Panc1 (cell line): Measurements from ENCODE around the gene ZHX3. TPM values are rescaled to one million over a fixed set of nuclear protein-coding genes. Genes with fewer than 3 reads are reported as not detected.

Source experiments
- ATAC-seq: fragments of 200-7000 bp; cut with Tn5 transposase; 2 replicates; pipeline ENCODE4 v1.9.1; 2020; ENCODE audit warnings: mild to moderate bottlenecking, moderate library complexity
- BruUV-seq: library from RNA; stranded (reverse); fragments of 400-500 nt; replicated peaks from 2 replicates; lab custom pipeline; 2021; lab: Mats Ljungman, UMichigan
- CTCF ChIA-PET: fragments of 300-600 bp; sonication (Branson Sonifier 250); formaldehyde crosslinking; loops from one replicate; lab custom pipeline; 2022; ENCODE audit warnings: antibody characterized with exemption; lab: Charles Lee
- POLR2A ChIA-PET: fragments of 300-600 bp; sonication (Branson Sonifier 250); formaldehyde crosslinking; loops from one replicate; lab custom pipeline; 2022; ENCODE audit warnings: antibody characterized with exemption; lab: Charles Lee
- DNase-seq: peaks from one replicate; pipeline ENCODE4 v3.0.0-alpha.2; 2010; ENCODE audit warnings: low read depth, low spot score
- H3K27ac ChIP-seq: 2 replicates; pipeline ENCODE4 v1.5.1; 2011; ENCODE audit warnings: mild to moderate bottlenecking, low read length, inconsistent platforms
- H3K27me3 ChIP-seq: fragments of 200-500 bp; sonication (Bioruptor generic); 2 replicates; pipeline ENCODE4 v1.6.0; 2014; ENCODE audit warnings: low read length, inconsistent platforms; ENCODE audit not compliant: control insufficient read depth, insufficient read depth
- H3K36me3 ChIP-seq: fragments of 200-500 bp; sonication (Bioruptor generic); 2 replicates; pipeline ENCODE4 v1.5.1; 2014; ENCODE audit warnings: inconsistent platforms, mild to moderate bottlenecking, low read length, moderate library complexity; ENCODE audit not compliant: control insufficient read depth, insufficient read depth
- H3K4me1 ChIP-seq: 2 replicates; pipeline ENCODE4 v1.5.1; 2011; ENCODE audit warnings: inconsistent platforms, mild to moderate bottlenecking, low read length, moderate library complexity; ENCODE audit not compliant: control insufficient read depth, insufficient read depth
- H3K4me3 ChIP-seq, 2 experiments: 2 replicates each; pipeline ENCODE4 v1.5.1; 2011 to 2012; ENCODE audit warnings: low read depth in 2 of 2, low read length in 2 of 2, mild to moderate bottlenecking in 2 of 2, inconsistent platforms in 1 of 2, moderate library complexity in 1 of 2
- H3K9me3 ChIP-seq: fragments of 200-500 bp; sonication (Bioruptor generic); 2 replicates; pipeline ENCODE4 v1.5.1; 2014; ENCODE audit warnings: low read depth, mild to moderate bottlenecking, inconsistent platforms, low read length, moderate library complexity; ENCODE audit not compliant: control insufficient read depth, insufficient read depth
- CTCF ChIP-seq: fragments of 450-650 bp; IDR thresholded peaks from 2 replicates; pipeline ENCODE4 v1.5.1; 2017; ENCODE audit warnings: mild to moderate bottlenecking
- POLR2AphosphoS5 ChIP-seq: IDR thresholded peaks from 2 replicates; pipeline ENCODE4 v1.6.1; 2012; ENCODE audit warnings: mild to moderate bottlenecking, low read depth, low read length, moderate library complexity
- REST ChIP-seq, 2 experiments: IDR thresholded peaks; 2 replicates each; pipeline ENCODE4 v1.6.1; 2011 to 2012; ENCODE audit warnings: low read depth in 2 of 2, control low read depth in 1 of 2, low read length in 1 of 2, mild to moderate bottlenecking in 1 of 2, moderate library complexity in 1 of 2; ENCODE audit not compliant: insufficient read depth in 1 of 2
- SIN3A ChIP-seq: IDR thresholded peaks from 2 replicates; pipeline ENCODE4 v1.6.1; 2012; ENCODE audit warnings: low read depth, mild to moderate bottlenecking, low read length, moderate library complexity, borderline replicate concordance; ENCODE audit not compliant: insufficient read depth
- TCF7L2 ChIP-seq: IDR thresholded peaks from 2 replicates; pipeline ENCODE4 v1.6.1; 2011; ENCODE audit warnings: mild to moderate bottlenecking, low read depth, low read length, inconsistent platforms
- in situ Hi-C: cut with HindIII; loops from 2 replicates; pipeline ENCODE4 v1.10.0; 2016; ENCODE audit warnings: low sequenced_read_pairs, low pct_unique_long_range_greater_than_20kb
- intact Hi-C: fragments of 100-400 bp; cut with micrococcal nuclease; formaldehyde crosslinking; loops from one replicate; pipeline ENCODE4 v1.10.0; 2022; ENCODE audit not compliant: unreplicated experiment
- total RNA-seq: library from RNA; stranded (reverse); gene quantifications from one replicate; pipeline ENCODE4 v1.2.1, GENCODE V29; 2021; ENCODE audit not compliant: unreplicated experiment

The ZHX3 gene
- total RNA-seq, 1 experiment from 2014 or later, result 19.8 TPM

DNA sequence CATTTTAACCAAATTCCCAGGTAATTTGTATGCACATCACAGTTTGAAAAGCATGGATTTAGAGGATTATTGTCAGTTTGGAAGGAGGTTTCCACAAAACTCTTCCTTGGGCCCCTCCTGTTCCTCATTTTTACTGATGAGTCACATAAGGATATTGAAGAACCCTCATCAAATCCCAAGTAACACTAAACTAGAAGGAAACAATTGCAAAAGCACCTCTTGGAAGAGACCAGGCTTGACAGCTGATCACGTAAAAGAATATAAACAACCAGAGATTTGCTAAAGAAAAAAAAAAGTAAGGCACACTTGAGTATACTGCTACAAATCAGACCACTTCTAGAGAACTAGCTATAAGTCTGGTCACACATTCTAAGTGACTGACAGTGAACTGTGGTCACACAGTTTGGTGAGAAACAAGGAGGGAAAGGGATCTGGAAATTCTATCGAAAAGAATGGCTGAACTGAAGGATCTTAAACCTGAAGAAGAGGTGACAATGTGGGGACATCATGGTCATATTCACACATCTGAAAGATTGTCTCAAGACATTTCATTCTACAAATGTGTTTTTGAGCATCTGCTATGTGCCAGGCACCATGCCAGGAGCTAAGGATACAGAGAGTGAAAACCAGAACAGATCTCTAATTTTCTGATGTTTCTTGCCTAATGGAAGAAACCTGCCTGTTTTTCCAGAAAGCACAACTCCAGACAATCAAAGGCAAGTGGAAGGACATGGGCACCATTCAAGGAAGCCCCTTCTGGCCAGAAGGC, 24.1 kb downstream of the ZHX3 start:
- ChIA-PET CTCF (no interaction called here), POLR2A (no interaction called here)
- Histone ChIP-seq H3K36me3 (no peaks in the 10 kb centered on the region), H3K4me3 (no peak overlapping the region), H3K27ac (no peak overlapping the region), H3K9me3 (no peaks in the 10 kb centered on the region), H3K4me1 (no peaks in the 10 kb centered on the region), H3K27me3 (no peaks in the 10 kb centered on the region)
- intact Hi-C loops (no loop called here), in situ Hi-C loops (no loop called here)
- no TSS peak for BruUV-seq
- ATAC-seq (no peak), DNase-seq (no peak)
- TF ChIP-seq POLR2AphosphoS5, result no peak
- no peak for TF ChIP-seq CTCF
- no peak for TF ChIP-seq SIN3A
- TF ChIP-seq TCF7L2, result no peak
- TF ChIP-seq REST (IDR thresholded peaks at IDR 0.05; ENCODE audit: insufficient read depth in 1 of 2, low read depth in 2 of 2, low read length in 1 of 2), result no peak

GRCh38 chr20:41290804-41291389, 26.6 kb downstream of the ZHX3 start:
- no peak for TF ChIP-seq CTCF
- TF ChIP-seq REST (IDR thresholded peaks at IDR 0.05; ENCODE audit: insufficient read depth in 1 of 2, low read depth in 2 of 2, low read length in 1 of 2), result no peak
- intact Hi-C loops, result no loop called here
- Histone ChIP-seq H3K9me3 (peaks cover 5% of the 10 kb centered on the region; the same call in 1 of the 2 replicates), H3K36me3 (no peaks in the 10 kb centered on the region), H3K27me3 (no peaks in the 10 kb centered on the region), H3K27ac (no peak overlapping the region), H3K4me1 (no peaks in the 10 kb centered on the region), H3K4me3 (no peak overlapping the region)
- ChIA-PET POLR2A (no interaction called here), CTCF (no interaction called here)
- ATAC-seq (no peak), DNase-seq (no peak)
- no TSS peak for BruUV-seq
- in situ Hi-C loops, result no loop called here
